Measurements from ENCODE around the gene JAKMIP2.

The JAKMIP2 gene

GRCh38 chr5:147633173-147633572, 149.4 kb downstream of the JAKMIP2 start:
- Histone ChIP-seq H3K27me3 (replicated peaks) (no peaks in the 10 kb centered on the region), H3K36me3 (replicated peaks) (no peaks in the 10 kb centered on the region), H3K4me3 (ENCODE audit: low read depth, low read length) (no peak overlapping the region), H3K27ac (no peak overlapping the region)
- in situ Hi-C loops (cut with HindIII; ENCODE audit: low pct_ligation_motif_present, low sequenced_read_pairs) = no loop called here
- no peak for DNase-seq
- no peak for TF ChIP-seq CTCF (IDR thresholded peaks at IDR 0.05; ENCODE audit: low read depth, low read length, missing control alignments)

GRCh38 chr5:147631428-147632003, 151.0 kb downstream of the JAKMIP2 start:
- no peaks in the 10 kb centered on the region for H3K36me3 ChIP-seq (replicated peaks)
- TF ChIP-seq CTCF (IDR thresholded peaks at IDR 0.05; ENCODE audit: low read depth, low read length, missing control alignments) = no peak
- no peak for DNase-seq
- H3K4me3 ChIP-seq (ENCODE audit: low read depth, low read length) = no peak overlapping the region
- in situ Hi-C loops (cut with HindIII; ENCODE audit: low pct_ligation_motif_present, low sequenced_read_pairs) = no loop called here
- H3K27me3 ChIP-seq (replicated peaks) = no peaks in the 10 kb centered on the region
- H3K27ac ChIP-seq = no peak overlapping the region

- no peaks in the 10 kb centered on the region for H3K27me3 ChIP-seq (replicated peaks)
- H3K27ac ChIP-seq = no peak overlapping the region
- H3K4me3 ChIP-seq (ENCODE audit: low read depth, low read length) = no peak overlapping the region
- DNase-seq = no peak
- no peak for TF ChIP-seq CTCF (IDR thresholded peaks at IDR 0.05; ENCODE audit: low read depth, low read length, missing control alignments)
- no peaks in the 10 kb centered on the region for H3K36me3 ChIP-seq (replicated peaks)
- in situ Hi-C loops (cut with HindIII; ENCODE audit: low pct_ligation_motif_present, low sequenced_read_pairs) = no loop called here
Measured at GRCh38 chr5:147629196-147629595, 153.3 kb downstream of the JAKMIP2 start.

GRCh38 chr5:147628058-147628895, 154.3 kb downstream of the JAKMIP2 start:
- Histone ChIP-seq H3K27me3 (replicated peaks) (no peaks in the 10 kb centered on the region), H3K27ac (no peak overlapping the region), H3K36me3 (replicated peaks) (no peaks in the 10 kb centered on the region), H3K4me3 (ENCODE audit: low read depth, low read length) (no peak overlapping the region)
- peak; percentile 77 for DNase-seq
- in situ Hi-C loops (cut with HindIII; ENCODE audit: low pct_ligation_motif_present, low sequenced_read_pairs) = no loop called here
- TF ChIP-seq CTCF (IDR thresholded peaks at IDR 0.05; ENCODE audit: low read depth, low read length, missing control alignments) = peak; percentile 83

DNA sequence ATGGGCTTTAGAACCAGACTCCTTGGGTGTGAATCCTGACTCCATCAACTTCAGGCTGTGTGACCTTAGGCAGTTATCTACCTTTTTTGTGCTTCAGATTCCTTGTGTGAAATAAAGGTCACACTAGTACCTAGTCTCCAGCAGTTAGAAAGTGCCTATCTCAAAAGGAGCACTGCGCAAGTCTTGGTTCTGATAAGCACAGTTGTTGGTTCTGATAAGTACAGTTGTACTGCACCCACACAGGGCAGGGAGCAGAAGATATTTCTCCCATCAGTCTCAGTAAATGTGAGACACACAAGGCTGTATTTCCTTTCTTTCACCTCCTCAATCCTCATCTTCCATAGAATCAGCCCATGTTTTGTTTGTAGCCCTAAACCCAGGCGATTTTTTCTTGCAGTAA, 156.1 kb downstream of the JAKMIP2 start:
- Histone ChIP-seq H3K4me3 (ENCODE audit: low read depth, low read length) (no peak overlapping the region), H3K27me3 (replicated peaks) (no peaks in the 10 kb centered on the region), H3K27ac (no peak overlapping the region), H3K36me3 (replicated peaks) (no peaks in the 10 kb centered on the region)
- no peak for DNase-seq
- TF ChIP-seq CTCF (IDR thresholded peaks at IDR 0.05; ENCODE audit: low read depth, low read length, missing control alignments) = no peak
- in situ Hi-C loops (cut with HindIII; ENCODE audit: low pct_ligation_motif_present, low sequenced_read_pairs) = no loop called here

All from brain microvascular endothelial cell (primary cell).